ENCODE results near the gene VPREB3.

DNA sequence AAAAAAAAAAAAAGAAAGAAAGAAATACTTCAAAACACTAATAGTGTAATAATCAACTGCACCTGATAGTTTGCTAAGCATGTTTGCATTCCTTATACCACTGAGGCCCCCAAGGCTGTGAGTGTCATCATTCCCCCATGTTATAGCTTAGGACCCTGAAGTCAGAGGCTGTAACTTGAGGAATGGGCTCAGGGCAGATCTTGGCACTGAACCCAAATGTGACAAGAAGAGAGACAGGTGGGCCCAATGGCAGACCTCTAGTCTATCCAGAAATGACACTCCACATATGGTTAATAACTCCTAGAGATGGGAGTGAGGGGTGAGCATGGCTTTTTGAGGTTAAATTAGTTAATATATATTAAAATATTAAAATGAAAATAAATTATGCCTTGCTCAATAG is 16.5 kb downstream of the VPREB3 start:
- TF ChIP-seq POLR2A (IDR thresholded peaks at IDR 0.05; ENCODE audit: low read depth, low read length) = no peak
- TF ChIP-seq POLR2AphosphoS5 (IDR thresholded peaks at IDR 0.05; ENCODE audit: low read depth, low read length) = no peak
- TF ChIP-seq PAX5 (IDR thresholded peaks at IDR 0.05; ENCODE audit: insufficient read depth, low read length, severe bottlenecking) = no peak
- no peak for TF ChIP-seq TAF1 (IDR thresholded peaks at IDR 0.05; ENCODE audit: low read depth, low read length)
- no peak for TF ChIP-seq POU2F2 (IDR thresholded peaks at IDR 0.05; ENCODE audit: low read depth, low read length)
- TF ChIP-seq SPI1 (IDR thresholded peaks at IDR 0.05; ENCODE audit: low read depth, low read length) = no peak

Data from GM12891 (cell line).